Measurements from ENCODE around the gene MIER2. TPM values are rescaled to one million over a fixed set of nuclear protein-coding genes. Genes with fewer than 3 reads are reported as not detected.

The MIER2 gene
- total and polyA plus RNA-seq, 4 donors, result 2.7 to 4.1 (median 3.7) TPM

DNA sequence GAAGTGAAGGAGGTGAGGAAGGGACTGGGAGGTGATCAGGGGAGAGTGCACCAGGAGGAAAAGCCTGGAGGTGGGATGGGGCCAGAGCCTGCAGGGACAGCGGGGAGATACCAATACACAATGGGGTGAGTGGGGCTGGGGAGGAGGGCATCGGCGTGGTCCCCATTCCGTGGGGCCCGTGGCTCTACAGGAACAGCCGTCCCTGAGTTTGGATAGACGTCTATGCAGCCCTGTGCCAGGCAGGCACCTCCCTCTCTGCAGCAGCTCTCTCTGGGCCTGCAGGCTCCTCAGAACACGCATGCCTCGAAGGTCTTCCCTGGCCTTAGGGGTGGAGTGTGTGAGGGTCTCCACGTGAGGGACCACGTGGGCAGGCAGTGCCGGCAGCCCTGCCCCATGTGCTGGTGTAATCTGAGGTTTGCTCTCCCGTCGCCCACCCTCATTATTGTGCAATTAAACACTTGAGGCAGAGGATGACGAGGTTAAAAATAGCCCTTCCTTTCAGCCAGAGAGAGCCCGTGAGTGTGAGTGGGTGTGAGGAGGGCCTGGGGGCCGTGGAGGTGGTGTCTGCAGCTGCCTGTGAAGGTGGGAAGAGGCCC, 47.9 kb upstream of the MIER2 start:
- DNase-seq (ENCODE audit: low spot score), result no peak
- Histone ChIP-seq H3K27me3 (ENCODE audit: control insufficient read depth in 4 of 4, insufficient read depth in 4 of 4, low read length in 3 of 4) (peaks cover 0 to 4% (median 0%) of the 10 kb centered on the region in 4 donors), H3K9me3 (ENCODE audit: control insufficient read depth in 4 of 4, low read length in 3 of 4) (no peaks in the 10 kb centered on the region), H3K27ac (ENCODE audit: low read depth in 1 of 2, low read length in 2 of 2) (no peak overlapping the region), H3K4me1 (ENCODE audit: control insufficient read depth in 4 of 4, insufficient read depth in 4 of 4, low read length in 3 of 4) (no peaks in the 10 kb centered on the region), H3K4me3 (ENCODE audit: low read depth in 1 of 3, low read length in 3 of 3) (no peak overlapping the region), H3K9ac (ENCODE audit: low read depth in 1 of 2, low read length in 2 of 2) (no peak overlapping the region), H3K36me3 (ENCODE audit: control insufficient read depth in 4 of 4, insufficient read depth in 3 of 4, low read depth in 1 of 4, low read length in 3 of 4) (no peaks in the 10 kb centered on the region)
- 62% methylated on average over 17 of the region's 17 CpGs for WGBS
- no peak for TF ChIP-seq HNF4G (IDR thresholded peaks at IDR 0.05)

DNA sequence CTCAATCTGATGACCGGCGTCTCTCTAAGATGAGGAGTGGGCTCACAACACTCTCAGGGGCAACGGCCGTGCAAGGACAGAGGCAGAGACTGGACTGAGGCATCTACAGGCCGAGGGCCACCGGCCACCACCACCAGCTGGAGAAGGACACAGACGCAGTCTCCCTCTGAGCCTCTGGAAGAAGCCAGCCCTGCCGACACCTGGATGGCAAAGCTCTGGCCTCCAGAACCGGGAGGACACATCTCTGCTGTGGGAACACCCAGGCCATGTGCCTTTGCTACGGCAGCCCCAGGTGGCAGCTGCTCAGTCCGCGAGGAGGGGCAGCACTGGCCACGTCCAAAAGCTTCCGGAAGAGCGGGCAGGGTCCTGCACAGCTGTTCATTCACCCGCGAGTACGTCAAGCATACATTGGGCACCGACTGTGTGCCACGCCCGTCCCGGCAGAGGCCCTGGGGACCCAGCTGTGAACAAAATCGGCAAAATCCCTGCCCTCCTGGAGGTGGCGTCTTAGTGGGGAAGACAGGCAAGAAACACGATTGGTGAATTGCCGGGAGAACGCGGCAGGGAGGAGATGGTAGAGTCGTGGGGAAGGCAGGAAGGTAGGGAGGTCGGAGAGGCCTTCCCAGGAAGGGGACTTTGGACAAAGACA, 47.3 kb upstream of the MIER2 start:
- Histone ChIP-seq H3K4me1 (ENCODE audit: control insufficient read depth in 4 of 4, insufficient read depth in 4 of 4, low read length in 3 of 4) (no peaks in the 10 kb centered on the region), H3K27me3 (ENCODE audit: control insufficient read depth in 4 of 4, insufficient read depth in 4 of 4, low read length in 3 of 4) (peaks cover 0 to 4% (median 0%) of the 10 kb centered on the region in 4 donors), H3K27ac (ENCODE audit: low read depth in 1 of 2, low read length in 2 of 2) (no peak overlapping the region), H3K4me3 (ENCODE audit: low read depth in 1 of 3, low read length in 3 of 3) (no peak overlapping the region), H3K9me3 (ENCODE audit: control insufficient read depth in 4 of 4, low read length in 3 of 4) (no peaks in the 10 kb centered on the region), H3K9ac (ENCODE audit: low read depth in 1 of 2, low read length in 2 of 2) (no peak overlapping the region), H3K36me3 (ENCODE audit: control insufficient read depth in 4 of 4, insufficient read depth in 3 of 4, low read depth in 1 of 4, low read length in 3 of 4) (no peaks in the 10 kb centered on the region)
- WGBS, result 86% methylated on average over 30 of the region's 30 CpGs
- DNase-seq (ENCODE audit: low spot score), result no peak
- TF ChIP-seq GABPA (IDR thresholded peaks at IDR 0.05 in 1 of 2, conservative IDR thresholded peaks at IDR 0.05 in 1 of 2), result no peak
- no peak for TF ChIP-seq RXRA (IDR thresholded peaks at IDR 0.05)

DNA sequence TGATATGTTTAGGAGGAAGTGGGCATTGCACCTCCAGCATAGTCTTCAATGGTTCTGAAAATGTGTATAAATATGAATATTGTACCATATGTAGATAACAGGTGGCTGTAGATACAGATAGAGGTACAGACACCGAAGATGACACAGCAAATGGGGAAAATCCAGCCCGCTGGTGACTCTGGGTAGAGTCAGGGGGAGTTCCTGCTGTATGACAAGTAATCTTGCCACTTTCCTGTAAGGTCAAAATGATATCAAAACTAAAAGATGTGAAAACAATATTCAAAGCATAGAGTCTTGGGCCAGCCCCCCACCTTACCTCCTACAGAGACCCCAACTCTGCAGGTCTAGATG, 46.6 kb upstream of the MIER2 start:
- 76% methylated on average over 2 of the region's 2 CpGs for WGBS
- Histone ChIP-seq H3K27ac (ENCODE audit: low read depth in 1 of 2, low read length in 2 of 2) (no peak overlapping the region), H3K9me3 (ENCODE audit: control insufficient read depth in 4 of 4, low read length in 3 of 4) (no peaks in the 10 kb centered on the region), H3K4me3 (ENCODE audit: low read depth in 1 of 3, low read length in 3 of 3) (no peak overlapping the region), H3K27me3 (ENCODE audit: control insufficient read depth in 4 of 4, insufficient read depth in 4 of 4, low read length in 3 of 4) (peaks cover 0 to 4% (median 0%) of the 10 kb centered on the region in 4 donors), H3K4me1 (ENCODE audit: control insufficient read depth in 4 of 4, insufficient read depth in 4 of 4, low read length in 3 of 4) (no peaks in the 10 kb centered on the region), H3K9ac (ENCODE audit: low read depth in 1 of 2, low read length in 2 of 2) (no peak overlapping the region), H3K36me3 (ENCODE audit: control insufficient read depth in 4 of 4, insufficient read depth in 3 of 4, low read depth in 1 of 4, low read length in 3 of 4) (no peaks in the 10 kb centered on the region)
- DNase-seq (ENCODE audit: low spot score), result no peak
- TF ChIP-seq SP1 (IDR thresholded peaks at IDR 0.05) (no peak), RXRA (IDR thresholded peaks at IDR 0.05) (no peak), FOXA2 (IDR thresholded peaks at IDR 0.05) (no peak), FOXA1 (IDR thresholded peaks at IDR 0.05) (no peak), HNF4G (IDR thresholded peaks at IDR 0.05) (no peak), NR2F2 (IDR thresholded peaks at IDR 0.05) (no peak), HNF4A (conservative IDR thresholded peaks at IDR 0.05) (no peak), RAD21 (IDR thresholded peaks at IDR 0.05) (no peak), YY1 (IDR thresholded peaks at IDR 0.05) (no peak), JUND (IDR thresholded peaks at IDR 0.05) (no peak), TAF1 (conservative IDR thresholded peaks at IDR 0.05) (no peak), EGR1 (IDR thresholded peaks at IDR 0.05; ENCODE audit: low read depth in 2 of 2) (no peak)
- TF ChIP-seq, protein P1, sequence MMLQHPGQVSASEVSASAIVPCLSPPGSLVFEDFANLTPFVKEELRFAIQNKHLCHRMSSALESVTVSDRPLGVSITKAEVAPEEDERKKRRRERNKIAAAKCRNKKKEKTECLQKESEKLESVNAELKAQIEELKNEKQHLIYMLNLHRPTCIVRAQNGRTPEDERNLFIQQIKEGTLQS (IDR thresholded peaks at IDR 0.05), result no peak
- TF ChIP-seq, protein P2, sequence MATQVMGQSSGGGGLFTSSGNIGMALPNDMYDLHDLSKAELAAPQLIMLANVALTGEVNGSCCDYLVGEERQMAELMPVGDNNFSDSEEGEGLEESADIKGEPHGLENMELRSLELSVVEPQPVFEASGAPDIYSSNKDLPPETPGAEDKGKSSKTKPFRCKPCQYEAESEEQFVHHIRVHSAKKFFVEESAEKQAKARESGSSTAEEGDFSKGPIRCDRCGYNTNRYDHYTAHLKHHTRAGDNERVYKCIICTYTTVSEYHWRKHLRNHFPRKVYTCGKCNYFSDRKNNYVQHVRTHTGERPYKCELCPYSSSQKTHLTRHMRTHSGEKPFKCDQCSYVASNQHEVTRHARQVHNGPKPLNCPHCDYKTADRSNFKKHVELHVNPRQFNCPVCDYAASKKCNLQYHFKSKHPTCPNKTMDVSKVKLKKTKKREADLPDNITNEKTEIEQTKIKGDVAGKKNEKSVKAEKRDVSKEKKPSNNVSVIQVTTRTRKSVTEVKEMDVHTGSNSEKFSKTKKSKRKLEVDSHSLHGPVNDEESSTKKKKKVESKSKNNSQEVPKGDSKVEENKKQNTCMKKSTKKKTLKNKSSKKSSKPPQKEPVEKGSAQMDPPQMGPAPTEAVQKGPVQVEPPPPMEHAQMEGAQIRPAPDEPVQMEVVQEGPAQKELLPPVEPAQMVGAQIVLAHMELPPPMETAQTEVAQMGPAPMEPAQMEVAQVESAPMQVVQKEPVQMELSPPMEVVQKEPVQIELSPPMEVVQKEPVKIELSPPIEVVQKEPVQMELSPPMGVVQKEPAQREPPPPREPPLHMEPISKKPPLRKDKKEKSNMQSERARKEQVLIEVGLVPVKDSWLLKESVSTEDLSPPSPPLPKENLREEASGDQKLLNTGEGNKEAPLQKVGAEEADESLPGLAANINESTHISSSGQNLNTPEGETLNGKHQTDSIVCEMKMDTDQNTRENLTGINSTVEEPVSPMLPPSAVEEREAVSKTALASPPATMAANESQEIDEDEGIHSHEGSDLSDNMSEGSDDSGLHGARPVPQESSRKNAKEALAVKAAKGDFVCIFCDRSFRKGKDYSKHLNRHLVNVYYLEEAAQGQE (IDR thresholded peaks at IDR 0.05), result no peak
- TF ChIP-seq, protein P3, sequence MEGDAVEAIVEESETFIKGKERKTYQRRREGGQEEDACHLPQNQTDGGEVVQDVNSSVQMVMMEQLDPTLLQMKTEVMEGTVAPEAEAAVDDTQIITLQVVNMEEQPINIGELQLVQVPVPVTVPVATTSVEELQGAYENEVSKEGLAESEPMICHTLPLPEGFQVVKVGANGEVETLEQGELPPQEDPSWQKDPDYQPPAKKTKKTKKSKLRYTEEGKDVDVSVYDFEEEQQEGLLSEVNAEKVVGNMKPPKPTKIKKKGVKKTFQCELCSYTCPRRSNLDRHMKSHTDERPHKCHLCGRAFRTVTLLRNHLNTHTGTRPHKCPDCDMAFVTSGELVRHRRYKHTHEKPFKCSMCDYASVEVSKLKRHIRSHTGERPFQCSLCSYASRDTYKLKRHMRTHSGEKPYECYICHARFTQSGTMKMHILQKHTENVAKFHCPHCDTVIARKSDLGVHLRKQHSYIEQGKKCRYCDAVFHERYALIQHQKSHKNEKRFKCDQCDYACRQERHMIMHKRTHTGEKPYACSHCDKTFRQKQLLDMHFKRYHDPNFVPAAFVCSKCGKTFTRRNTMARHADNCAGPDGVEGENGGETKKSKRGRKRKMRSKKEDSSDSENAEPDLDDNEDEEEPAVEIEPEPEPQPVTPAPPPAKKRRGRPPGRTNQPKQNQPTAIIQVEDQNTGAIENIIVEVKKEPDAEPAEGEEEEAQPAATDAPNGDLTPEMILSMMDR (IDR thresholded peaks at IDR 0.05; ENCODE audit: low read depth, low read length, missing input control), result no peak
- TF ChIP-seq, protein P4, sequence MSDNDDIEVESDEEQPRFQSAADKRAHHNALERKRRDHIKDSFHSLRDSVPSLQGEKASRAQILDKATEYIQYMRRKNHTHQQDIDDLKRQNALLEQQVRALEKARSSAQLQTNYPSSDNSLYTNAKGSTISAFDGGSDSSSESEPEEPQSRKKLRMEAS (IDR thresholded peaks at IDR 0.05), result no peak

Data from liver (tissue), 9 donors.